GM12878 (cell line): ENCODE data around the gene CIAPIN1. TPM values are rescaled to one million over a fixed set of nuclear protein-coding genes. Genes with fewer than 3 reads are reported as not detected.

Experiments used
- CBX3 ChIP-seq: fragments of 200-600 bp; sonication (generic); IDR thresholded peaks from 2 replicates; pipeline ENCODE4 v1.6.1; 2016; ENCODE audit warnings: low read depth, borderline replicate concordance
- FOXK2 ChIP-seq: fragments of 450-650 bp; IDR thresholded peaks from 2 replicates; pipeline ENCODE4 v1.6.1; 2017; ENCODE audit warnings: mild to moderate bottlenecking, moderate library complexity
- MXI1 ChIP-seq: fragments of 150-350 bp; IDR thresholded peaks from 2 replicates; pipeline ENCODE4 v1.6.1; 2011; ENCODE audit warnings: low read depth, mild to moderate bottlenecking, inconsistent platforms, low read length, improper control_type of control experiment
- POU2F2 ChIP-seq: IDR thresholded peaks from 3 replicates; pipeline ENCODE4 v1.6.1; 2011; ENCODE audit warnings: low read depth, mild to moderate bottlenecking, low read length, borderline replicate concordance
- RCOR1 ChIP-seq: conservative IDR thresholded peaks from 2 replicates; pipeline ENCODE4 v1.6.1; 2012; ENCODE audit warnings: low read depth, low read length, improper control_type of control experiment
- YBX1 ChIP-seq: fragments of 450-650 bp; IDR thresholded peaks from 2 replicates; pipeline ENCODE4 v1.6.1; 2016; ENCODE audit warnings: antibody characterized with exemption
- polyA plus RNA-seq, 11 experiments: library from polyadenylated mRNA; depleted of rRNA in 4 of 11; unstranded in 6 of 11; stranded (reverse) in 5 of 11; fragments of >200 nt; fragmentation: Nextera tagmentation in 4 of 11; fragmentation: Illumina TruSeq in 1 of 11; extraction: Ambion mirVana in 4 of 11; extraction: Trizol in 1 of 11; gene quantifications; 1 replicate in 1 of 11; 2 replicates in 10 of 11; pipeline versions ENCODE4 v1.2.1 to v1.2.3, GENCODE V29; 2011 to 2016; ENCODE audit warnings: inconsistent platforms in 2 of 11, missing spikeins in 2 of 11, low read depth in 1 of 11
- total RNA-seq, 4 experiments: library from RNA; depleted of rRNA in 3 of 4; stranded (reverse); fragments of >200 nt in 3 of 4; fragmentation: Illumina TruSeq in 1 of 4; extraction: Trizol in 1 of 4; gene quantifications; 2 replicates each; pipeline versions ENCODE4 v1.2.1 to v1.2.3, GENCODE V29; 2013 to 2021
- TF ChIP-seq, protein P1 (sequence below): IDR thresholded peaks from 2 replicates; pipeline ENCODE4 v1.6.1; 2012; ENCODE audit warnings: low read depth, low read length, improper control_type of control experiment
- TF ChIP-seq, protein P2 (sequence below): fragments of 450-650 bp; formaldehyde crosslinking; IDR thresholded peaks from 2 replicates; pipeline ENCODE4 v1.5.0; 2022; ENCODE audit warnings: mild to moderate bottlenecking, missing genetic modification characterization
- TF ChIP-seq, protein P3 (sequence below): fragments of 450-650 bp; conservative IDR thresholded peaks from 2 replicates; pipeline ENCODE4 v1.6.1; 2017; ENCODE audit warnings: mild to moderate bottlenecking, moderate library complexity
- TF ChIP-seq, protein P4 (sequence below): fragments of 450-650 bp; IDR thresholded peaks from 2 replicates; pipeline ENCODE4 v1.6.1; 2018; ENCODE audit warnings: borderline replicate concordance, mild to moderate bottlenecking; ENCODE audit not compliant: partially characterized antibody

Gene CIAPIN1
- total and polyA plus RNA-seq, 10 of the 15 experiments (the other 5 are each of a cell fraction or from before 2014, with no cell fraction given), result 46.2 to 150 (median 54.3) TPM

DNA sequence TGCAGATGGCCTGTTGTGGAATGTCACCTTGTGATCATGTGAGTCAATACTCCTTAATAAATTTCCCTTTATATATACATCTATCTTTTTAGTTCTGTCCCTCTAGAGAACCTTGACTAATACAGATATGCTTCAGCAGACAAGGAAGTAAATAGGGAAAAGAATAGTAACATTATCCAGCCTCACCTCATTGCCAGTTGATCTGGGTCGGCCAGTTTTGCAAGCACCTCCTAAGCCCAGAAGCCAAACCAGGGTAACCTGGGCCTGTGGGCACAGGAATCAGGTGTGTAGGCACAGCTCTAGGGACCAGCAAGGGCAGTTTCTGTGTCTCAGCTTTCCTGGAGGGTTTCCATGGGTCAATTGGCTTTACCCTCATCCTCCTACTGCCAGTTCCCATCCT lies 54.5 kb downstream of the CIAPIN1 start (continued):
- TF ChIP-seq, protein P1, sequence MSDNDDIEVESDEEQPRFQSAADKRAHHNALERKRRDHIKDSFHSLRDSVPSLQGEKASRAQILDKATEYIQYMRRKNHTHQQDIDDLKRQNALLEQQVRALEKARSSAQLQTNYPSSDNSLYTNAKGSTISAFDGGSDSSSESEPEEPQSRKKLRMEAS, result no peak
- no peak for TF ChIP-seq CBX3
- TF ChIP-seq MXI1, result no peak
- TF ChIP-seq, protein P2, sequence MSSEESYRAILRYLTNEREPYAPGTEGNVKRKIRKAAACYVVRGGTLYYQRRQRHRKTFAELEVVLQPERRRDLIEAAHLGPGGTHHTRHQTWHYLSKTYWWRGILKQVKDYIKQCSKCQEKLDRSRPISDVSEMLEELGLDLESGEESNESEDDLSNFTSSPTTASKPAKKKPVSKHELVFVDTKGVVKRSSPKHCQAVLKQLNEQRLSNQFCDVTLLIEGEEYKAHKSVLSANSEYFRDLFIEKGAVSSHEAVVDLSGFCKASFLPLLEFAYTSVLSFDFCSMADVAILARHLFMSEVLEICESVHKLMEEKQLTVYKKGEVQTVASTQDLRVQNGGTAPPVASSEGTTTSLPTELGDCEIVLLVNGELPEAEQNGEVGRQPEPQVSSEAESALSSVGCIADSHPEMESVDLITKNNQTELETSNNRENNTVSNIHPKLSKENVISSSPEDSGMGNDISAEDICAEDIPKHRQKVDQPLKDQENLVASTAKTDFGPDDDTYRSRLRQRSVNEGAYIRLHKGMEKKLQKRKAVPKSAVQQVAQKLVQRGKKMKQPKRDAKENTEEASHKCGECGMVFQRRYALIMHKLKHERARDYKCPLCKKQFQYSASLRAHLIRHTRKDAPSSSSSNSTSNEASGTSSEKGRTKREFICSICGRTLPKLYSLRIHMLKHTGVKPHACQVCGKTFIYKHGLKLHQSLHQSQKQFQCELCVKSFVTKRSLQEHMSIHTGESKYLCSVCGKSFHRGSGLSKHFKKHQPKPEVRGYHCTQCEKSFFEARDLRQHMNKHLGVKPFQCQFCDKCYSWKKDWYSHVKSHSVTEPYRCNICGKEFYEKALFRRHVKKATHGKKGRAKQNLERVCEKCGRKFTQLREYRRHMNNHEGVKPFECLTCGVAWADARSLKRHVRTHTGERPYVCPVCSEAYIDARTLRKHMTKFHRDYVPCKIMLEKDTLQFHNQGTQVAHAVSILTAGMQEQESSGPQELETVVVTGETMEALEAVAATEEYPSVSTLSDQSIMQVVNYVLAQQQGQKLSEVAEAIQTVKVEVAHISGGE (CRISPR knock-in tag), result no peak
- no peak for TF ChIP-seq YBX1
- TF ChIP-seq POU2F2, result no peak
- no peak for TF ChIP-seq RCOR1
- TF ChIP-seq, protein P3, sequence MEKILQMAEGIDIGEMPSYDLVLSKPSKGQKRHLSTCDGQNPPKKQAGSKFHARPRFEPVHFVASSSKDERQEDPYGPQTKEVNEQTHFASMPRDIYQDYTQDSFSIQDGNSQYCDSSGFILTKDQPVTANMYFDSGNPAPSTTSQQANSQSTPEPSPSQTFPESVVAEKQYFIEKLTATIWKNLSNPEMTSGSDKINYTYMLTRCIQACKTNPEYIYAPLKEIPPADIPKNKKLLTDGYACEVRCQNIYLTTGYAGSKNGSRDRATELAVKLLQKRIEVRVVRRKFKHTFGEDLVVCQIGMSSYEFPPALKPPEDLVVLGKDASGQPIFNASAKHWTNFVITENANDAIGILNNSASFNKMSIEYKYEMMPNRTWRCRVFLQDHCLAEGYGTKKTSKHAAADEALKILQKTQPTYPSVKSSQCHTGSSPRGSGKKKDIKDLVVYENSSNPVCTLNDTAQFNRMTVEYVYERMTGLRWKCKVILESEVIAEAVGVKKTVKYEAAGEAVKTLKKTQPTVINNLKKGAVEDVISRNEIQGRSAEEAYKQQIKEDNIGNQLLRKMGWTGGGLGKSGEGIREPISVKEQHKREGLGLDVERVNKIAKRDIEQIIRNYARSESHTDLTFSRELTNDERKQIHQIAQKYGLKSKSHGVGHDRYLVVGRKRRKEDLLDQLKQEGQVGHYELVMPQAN, result no peak
- TF ChIP-seq, protein P4, sequence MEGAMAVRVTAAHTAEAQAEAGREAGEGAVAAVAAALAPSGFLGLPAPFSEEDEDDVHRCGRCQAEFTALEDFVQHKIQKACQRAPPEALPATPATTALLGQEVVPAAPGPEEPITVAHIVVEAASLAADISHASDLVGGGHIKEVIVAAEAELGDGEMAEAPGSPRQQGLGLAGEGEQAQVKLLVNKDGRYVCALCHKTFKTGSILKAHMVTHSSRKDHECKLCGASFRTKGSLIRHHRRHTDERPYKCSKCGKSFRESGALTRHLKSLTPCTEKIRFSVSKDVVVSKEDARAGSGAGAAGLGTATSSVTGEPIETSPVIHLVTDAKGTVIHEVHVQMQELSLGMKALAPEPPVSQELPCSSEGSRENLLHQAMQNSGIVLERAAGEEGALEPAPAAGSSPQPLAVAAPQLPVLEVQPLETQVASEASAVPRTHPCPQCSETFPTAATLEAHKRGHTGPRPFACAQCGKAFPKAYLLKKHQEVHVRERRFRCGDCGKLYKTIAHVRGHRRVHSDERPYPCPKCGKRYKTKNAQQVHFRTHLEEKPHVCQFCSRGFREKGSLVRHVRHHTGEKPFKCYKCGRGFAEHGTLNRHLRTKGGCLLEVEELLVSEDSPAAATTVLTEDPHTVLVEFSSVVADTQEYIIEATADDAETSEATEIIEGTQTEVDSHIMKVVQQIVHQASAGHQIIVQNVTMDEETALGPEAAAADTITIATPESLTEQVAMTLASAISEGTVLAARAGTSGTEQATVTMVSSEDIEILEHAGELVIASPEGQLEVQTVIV, result no peak
- no peak for TF ChIP-seq FOXK2
